Esophagus squamous epithelium (tissue), 5 donors: ENCODE data around the gene DNAJC9. TPM values are rescaled to one million over a fixed set of nuclear protein-coding genes. Genes with fewer than 3 reads are reported as not detected.

Experiments
- DNase-seq: peaks from one replicate; lab custom pipeline; 2025; lab: John Stamatoyannopoulos, UW
- H3K27ac ChIP-seq, 4 donors: fragments of 200-600 bp; sonication (generic); one replicate each; pipeline ENCODE4 v1.5.1; 2016 to 2019; ENCODE audit warnings: mild to moderate bottlenecking in 1 of 4
- H3K27me3 ChIP-seq, 4 donors: fragments of 200-600 bp; sonication (generic); 1 replicate in 3 of 4; 2 replicates in 1 of 4; pipeline versions ENCODE4 v1.5.1 to v1.6.0; 2017 to 2021; ENCODE audit warnings: antibody characterized with exemption in 1 of 4
- H3K36me3 ChIP-seq, 3 donors: fragments of 200-600 bp; sonication (generic); one replicate each; pipeline ENCODE4 v1.5.1; 2016 to 2019
- H3K4me1 ChIP-seq, 3 donors: fragments of 200-600 bp; sonication (generic); one replicate each; pipeline ENCODE4 v1.5.1; 2017 to 2019
- H3K4me3 ChIP-seq, 4 donors: fragments of 200-600 bp; sonication (generic); 1 replicate in 3 of 4; 2 replicates in 1 of 4; pipeline ENCODE4 v1.5.1; 2016 to 2019; ENCODE audit warnings: mild to moderate bottlenecking in 2 of 4, moderate library complexity in 1 of 4
- H3K9me3 ChIP-seq, 3 donors: fragments of 200-600 bp; sonication (generic); one replicate each; pipeline ENCODE4 v1.5.1; 2016 to 2019
- CTCF ChIP-seq, 6 experiments: fragments of 450-650 bp in 4 of 6; fragments of 200-600 bp in 2 of 6; sonication (generic) in 2 of 6; IDR thresholded peaks; one replicate each; pipeline ENCODE4 v1.5.1; 2016 to 2019; ENCODE audit warnings: antibody characterized with exemption in 6 of 6, mild to moderate bottlenecking in 4 of 6, moderate library complexity in 4 of 6
- POLR2A ChIP-seq, 4 donors: fragments of 450-650 bp; IDR thresholded peaks; one replicate each; pipeline ENCODE4 v1.6.1; 2017; ENCODE audit warnings: antibody characterized with exemption in 4 of 4, mild to moderate bottlenecking in 4 of 4, moderate library complexity in 3 of 4
- WGBS, 2 donors: methylation state at CpG; one replicate each; pipeline ENCODE4 v1.1.5; 2018; 5-methylcytosine and 5-hydroxymethylcytosine counted together
- intact Hi-C: fragments of 100-400 bp; cut with DNase I; formaldehyde crosslinking; loops from one replicate; pipeline ENCODE4 v1.15.0; 2022
- total RNA-seq, 4 donors: library from RNA; depleted of rRNA; stranded (reverse); fragments of >200 nt; gene quantifications; one replicate each; pipeline ENCODE4 v1.1.0, GENCODE V29; 2016
- donor health status: DM: yes; HTN: yes; CAD: no.

DNAJC9 gene
- 10 to 100 TPM; 13.4 to 35.4 (median 25.2) TPM for total RNA-seq

- intact Hi-C loops = no loop called here
- Histone ChIP-seq H3K27ac (peak within 1 kb of the TSS; percentile 88 to 96 (median 94)), H3K4me1 (peaks cover 17 to 62% (median 30%) of the 10 kb centered on the region in 3 donors), H3K9me3 (no peaks in the 10 kb centered on the region), H3K4me3 (peak within 1 kb of the TSS; percentile 72 to 88 (median 85)), H3K27me3 (no peaks in the 10 kb centered on the region), H3K36me3 (peaks cover 0 to 62% (median 18%) of the 10 kb centered on the region in 3 donors)
- WGBS, 2 donors = 0% methylated on average over 9 to 29 of the region's 78 CpGs
- peak; percentile 78 for DNase-seq
- TF ChIP-seq CTCF (IDR thresholded peaks at IDR 0.05) (peak in 1 of 6 experiments; percentile 8), POLR2A (IDR thresholded peaks at IDR 0.05) (peak in 3 of 4 donors; percentile 55 to 86 (median 82))
Measured at GRCh38 chr10:73246646-73247508, at the start of gene DNAJC9. Gene DNAJC9, minus strand, starts transcription at chr10:73247255. Its CDS starts 66 bp downstream, at chr10:73247189.

GRCh38 chr10:73293461-73293860 is 46.4 kb upstream of the DNAJC9 start:
- Histone ChIP-seq H3K27me3 (no peaks in the 10 kb centered on the region), H3K4me1 (no peaks in the 10 kb centered on the region), H3K9me3 (no peaks in the 10 kb centered on the region), H3K27ac (no peak overlapping the region), H3K4me3 (no peak overlapping the region), H3K36me3 (no peaks in the 10 kb centered on the region)
- no peak for DNase-seq
- TF ChIP-seq POLR2A (IDR thresholded peaks at IDR 0.05) (no peak), CTCF (IDR thresholded peaks at IDR 0.05) (no peak)
- intact Hi-C loops = no loop called here
- 80 to 86% methylated on average over 3 of the region's 3 CpGs for WGBS, 2 donors

GRCh38 chr10:73289958-73290357 is 42.9 kb upstream of the DNAJC9 start:
- no peaks in the 10 kb centered on the region for H3K4me1 ChIP-seq
- intact Hi-C loops = no loop called here
- WGBS, 2 donors = 96 to 97% methylated on average over 1 of the region's 1 CpG

GRCh38 chr10:73287441-73287840 is 40.4 kb upstream of the DNAJC9 start:
- TF ChIP-seq CTCF (IDR thresholded peaks at IDR 0.05) = no peak
- no peak for TF ChIP-seq POLR2A (IDR thresholded peaks at IDR 0.05)
- no peaks in the 10 kb centered on the region for H3K27me3 ChIP-seq
- H3K4me3 ChIP-seq = no peak overlapping the region
- WGBS, 2 donors = 82 to 83% methylated on average over 1 of the region's 1 CpG
- no peaks in the 10 kb centered on the region for H3K4me1 ChIP-seq
- no peaks in the 10 kb centered on the region for H3K9me3 ChIP-seq
- intact Hi-C loops = no loop called here
- DNase-seq = no peak
- H3K36me3 ChIP-seq = no peaks in the 10 kb centered on the region
- H3K27ac ChIP-seq = no peak overlapping the region

More at GRCh38 chr10:73289958-73290357, 42.9 kb upstream of the DNAJC9 start:
- H3K9me3 ChIP-seq = no peaks in the 10 kb centered on the region
- DNase-seq = no peak
- TF ChIP-seq CTCF (IDR thresholded peaks at IDR 0.05) = no peak
- TF ChIP-seq POLR2A (IDR thresholded peaks at IDR 0.05) = no peak
- no peaks in the 10 kb centered on the region for H3K36me3 ChIP-seq
- H3K27ac ChIP-seq = no peak overlapping the region
- H3K27me3 ChIP-seq = no peaks in the 10 kb centered on the region
- H3K4me3 ChIP-seq = no peak overlapping the region

GRCh38 chr10:73281097-73281496 is 34.0 kb upstream of the DNAJC9 start:
- WGBS, 2 donors = 87 to 100% methylated on average over 3 of the region's 3 CpGs
- intact Hi-C loops = no loop called here
- no peaks in the 10 kb centered on the region for H3K36me3 ChIP-seq
- H3K27ac ChIP-seq = no peak overlapping the region
- TF ChIP-seq CTCF (IDR thresholded peaks at IDR 0.05) (no peak), POLR2A (IDR thresholded peaks at IDR 0.05) (no peak)
- no peaks in the 10 kb centered on the region for H3K4me1 ChIP-seq
- H3K9me3 ChIP-seq = no peaks in the 10 kb centered on the region
- H3K4me3 ChIP-seq = no peak overlapping the region
- no peak for DNase-seq
- H3K27me3 ChIP-seq = no peaks in the 10 kb centered on the region
